Bronchial epithelial cell (primary cell): Measurements from ENCODE around the gene CD36. TPM values are rescaled to one million over a fixed set of nuclear protein-coding genes. Genes with fewer than 3 reads are reported as not detected.

Source experiments
- DNase-seq: peaks from one replicate; pipeline ENCODE4 v3.0.0-alpha.2; 2010; ENCODE audit warnings: low read depth
- FAIRE-seq: peaks from 2 replicates; lab custom pipeline; 2011; peaks lifted over from hg19 to GRCh38; lab: Jason Lieb, UNC
- H3K27me3 ChIP-seq: 2 replicates; pipeline ENCODE4 v1.5.1; 2011; ENCODE audit warnings: low read length; ENCODE audit not compliant: control insufficient read depth, insufficient read depth
- H3K36me3 ChIP-seq: 2 replicates; pipeline ENCODE4 v1.5.1; 2011; ENCODE audit warnings: low read length; ENCODE audit not compliant: control insufficient read depth, insufficient read depth
- H3K4me3 ChIP-seq: 2 replicates; pipeline ENCODE4 v1.5.1; 2011; ENCODE audit warnings: mild to moderate bottlenecking, low read depth, low read length, control low read depth
- total RNA-seq: library from RNA; depleted of rRNA; stranded (reverse); fragments of >200 nt; gene quantifications from 2 replicates; pipeline ENCODE4 v1.2.1, GENCODE V29; 2014
- TF ChIP-seq, protein P1 (sequence below): IDR thresholded peaks from 2 replicates; pipeline ENCODE4 v1.5.1; 2011; ENCODE audit warnings: mild to moderate bottlenecking, moderate library complexity, low read length, control low read depth, inconsistent platforms; ENCODE audit not compliant: insufficient read depth, severe bottlenecking

The CD36 gene
- total RNA-seq, 1 donor from 2014 or later = 1.3 TPM

DNA sequence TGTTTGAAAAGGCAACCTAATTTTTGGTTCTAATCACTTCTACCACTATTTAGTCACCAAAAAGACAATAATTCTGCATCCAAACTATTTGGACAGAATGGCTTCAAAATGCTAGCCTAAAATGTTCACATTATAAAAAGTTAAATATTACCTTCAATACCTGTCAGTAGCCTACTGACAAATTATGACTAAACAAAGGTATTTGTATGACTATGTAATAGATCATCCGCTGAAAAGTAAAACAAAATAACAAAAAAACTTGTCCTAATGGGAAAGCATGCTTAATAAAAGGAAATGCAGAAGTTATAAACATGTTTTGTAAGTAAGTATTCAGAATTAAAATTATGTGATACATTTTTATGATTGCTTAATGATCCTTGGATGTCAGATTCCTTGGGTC lies 36.6 kb downstream of the CD36 start:
- TF ChIP-seq, protein P1, sequence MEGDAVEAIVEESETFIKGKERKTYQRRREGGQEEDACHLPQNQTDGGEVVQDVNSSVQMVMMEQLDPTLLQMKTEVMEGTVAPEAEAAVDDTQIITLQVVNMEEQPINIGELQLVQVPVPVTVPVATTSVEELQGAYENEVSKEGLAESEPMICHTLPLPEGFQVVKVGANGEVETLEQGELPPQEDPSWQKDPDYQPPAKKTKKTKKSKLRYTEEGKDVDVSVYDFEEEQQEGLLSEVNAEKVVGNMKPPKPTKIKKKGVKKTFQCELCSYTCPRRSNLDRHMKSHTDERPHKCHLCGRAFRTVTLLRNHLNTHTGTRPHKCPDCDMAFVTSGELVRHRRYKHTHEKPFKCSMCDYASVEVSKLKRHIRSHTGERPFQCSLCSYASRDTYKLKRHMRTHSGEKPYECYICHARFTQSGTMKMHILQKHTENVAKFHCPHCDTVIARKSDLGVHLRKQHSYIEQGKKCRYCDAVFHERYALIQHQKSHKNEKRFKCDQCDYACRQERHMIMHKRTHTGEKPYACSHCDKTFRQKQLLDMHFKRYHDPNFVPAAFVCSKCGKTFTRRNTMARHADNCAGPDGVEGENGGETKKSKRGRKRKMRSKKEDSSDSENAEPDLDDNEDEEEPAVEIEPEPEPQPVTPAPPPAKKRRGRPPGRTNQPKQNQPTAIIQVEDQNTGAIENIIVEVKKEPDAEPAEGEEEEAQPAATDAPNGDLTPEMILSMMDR = no peak
- no peaks in the 10 kb centered on the region for H3K36me3 ChIP-seq
- no peaks in the 10 kb centered on the region for H3K27me3 ChIP-seq
- peak; percentile 65 for DNase-seq
- FAIRE-seq = no peak
- H3K4me3 ChIP-seq = no peak overlapping the region

DNA sequence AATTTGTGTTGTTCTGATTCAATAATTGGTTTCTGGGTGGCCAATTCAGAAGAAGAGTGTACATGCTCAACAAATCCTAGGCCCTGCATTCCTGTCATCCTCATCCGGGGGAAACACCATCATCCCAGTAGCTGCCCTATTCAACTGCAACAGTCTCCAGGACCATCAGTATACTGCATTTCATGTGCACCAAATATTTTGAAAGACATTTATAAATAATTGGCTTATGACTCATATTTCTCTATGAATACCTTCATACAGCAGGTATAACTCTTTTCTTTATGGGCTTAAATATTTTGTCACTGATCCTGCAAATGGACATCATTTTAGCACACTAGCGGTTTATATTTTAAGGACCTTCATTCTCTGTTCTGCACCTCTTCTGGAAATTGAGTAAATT lies 38.0 kb downstream of the CD36 start:
- DNase-seq (peak; percentile 23), FAIRE-seq (no peak)
- Histone ChIP-seq H3K36me3 (no peaks in the 10 kb centered on the region), H3K27me3 (no peaks in the 10 kb centered on the region), H3K4me3 (no peak overlapping the region)
- TF ChIP-seq, protein P1 = no peak

DNA sequence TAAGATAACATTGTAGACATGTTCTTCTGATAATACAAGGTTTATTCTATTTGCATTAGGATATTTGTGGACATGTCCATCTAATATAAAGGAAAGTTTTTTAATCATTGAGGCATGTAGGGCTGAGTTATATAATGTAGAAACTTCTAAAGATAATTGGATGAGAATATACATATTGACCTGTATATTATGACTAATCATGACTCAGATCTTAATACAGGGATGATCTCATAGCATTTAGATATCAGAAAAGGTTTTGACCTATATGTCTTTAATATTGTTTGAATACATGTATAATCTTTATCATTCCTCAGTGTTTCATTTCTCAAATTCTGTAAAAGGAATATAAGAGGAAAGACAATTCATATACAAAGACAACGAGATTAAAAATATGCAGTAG lies 39.2 kb downstream of the CD36 start:
- H3K27me3 ChIP-seq = no peaks in the 10 kb centered on the region
- H3K36me3 ChIP-seq = no peaks in the 10 kb centered on the region
- DNase-seq (peak; percentile 76), FAIRE-seq (no peak)
- TF ChIP-seq, protein P1 = no peak
- H3K4me3 ChIP-seq = no peak overlapping the region

DNA sequence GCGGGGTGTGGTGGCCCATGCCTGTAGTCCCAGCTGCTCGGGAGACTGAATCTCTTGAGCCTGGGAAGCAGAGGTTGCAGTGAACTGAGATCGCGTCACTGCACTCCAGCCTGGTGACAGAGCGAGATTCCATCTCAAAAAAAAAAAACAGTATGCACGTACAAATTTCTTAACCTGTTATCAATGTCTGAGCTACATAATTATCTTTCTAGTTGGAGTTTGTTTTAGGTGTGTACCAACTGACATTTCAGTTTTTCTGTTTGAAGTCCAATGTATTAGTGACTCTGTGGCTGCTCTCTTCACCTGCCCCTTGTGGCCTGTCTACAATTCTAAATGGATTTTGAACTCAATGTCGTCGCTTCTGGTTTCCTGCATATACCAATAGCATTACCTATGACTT lies 40.3 kb downstream of the CD36 start:
- FAIRE-seq (no peak), DNase-seq (no peak)
- TF ChIP-seq, protein P1 = no peak
- no peaks in the 10 kb centered on the region for H3K36me3 ChIP-seq
- H3K4me3 ChIP-seq = no peak overlapping the region
- H3K27me3 ChIP-seq = no peaks in the 10 kb centered on the region

DNA sequence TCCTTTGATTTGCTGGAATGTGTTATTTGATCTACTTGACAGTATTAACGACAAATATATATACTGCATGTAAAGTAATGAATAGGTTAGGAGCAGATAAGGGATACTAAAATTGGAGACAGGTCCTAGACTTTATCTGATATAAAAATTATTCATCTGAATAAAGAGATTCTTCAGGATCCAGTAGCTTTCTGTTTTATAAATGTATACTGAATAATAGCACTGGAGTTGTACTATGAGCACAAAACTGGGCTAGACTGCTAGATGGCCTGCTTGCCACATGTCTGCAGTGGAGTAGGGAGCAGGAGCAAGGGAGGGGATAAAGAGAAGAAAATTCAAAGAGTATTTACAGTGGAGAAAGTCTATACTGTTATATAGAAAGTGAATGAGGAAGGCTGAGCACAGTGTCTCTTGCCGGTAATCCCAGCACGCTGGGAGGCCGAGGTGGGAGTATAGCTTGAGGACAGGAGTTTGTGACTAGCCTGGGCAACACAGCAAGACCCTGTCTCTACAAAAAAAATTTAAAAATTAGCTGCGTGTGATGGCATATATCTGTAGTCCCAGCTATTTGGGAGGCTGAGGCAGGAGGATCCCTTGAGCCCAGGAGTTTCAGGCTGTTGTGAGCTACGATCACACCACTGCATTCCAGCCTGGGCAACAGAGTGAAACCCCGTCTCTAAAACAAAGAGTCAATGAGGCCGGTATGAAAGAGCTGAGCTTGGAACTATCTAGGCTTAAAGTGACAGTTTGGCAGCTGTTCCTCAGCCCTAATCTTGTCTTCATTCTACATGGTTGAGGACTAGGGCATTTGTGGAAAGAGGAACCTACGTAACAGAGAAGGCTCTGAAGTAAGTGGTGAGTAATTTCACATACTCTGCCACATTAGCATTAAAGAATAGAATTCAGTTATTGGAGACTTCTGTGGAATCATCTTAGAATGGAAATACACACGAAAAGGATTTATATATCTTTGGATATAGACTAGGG lies 41.8 kb downstream of the CD36 start:
- H3K36me3 ChIP-seq = no peaks in the 10 kb centered on the region
- TF ChIP-seq, protein P1 = no peak
- no peaks in the 10 kb centered on the region for H3K27me3 ChIP-seq
- DNase-seq (no peak), FAIRE-seq (no peak)
- no peak overlapping the region for H3K4me3 ChIP-seq
